ENCODE measurements around the gene CCR5.
"Not testable (repeated sequence)": the region's sequence is repeated elsewhere in the genome, so short reads cannot be mapped to it uniquely, and the experiment has no call there.

The CCR5 gene

GRCh38 chr3:46370839-46371518 lies at the start of gene CCR5:
Gene CCR5 (plus strand): TSS chr3:46370946. CDS start chr3:46372903, 1,957 bp downstream.
- no peak for DNase-seq (ENCODE audit: low spot score)

- DNase-seq (ENCODE audit: low spot score) = no peak
Measured at GRCh38 chr3:46321461-46322104, 49.2 kb upstream of the CCR5 start.

DNA sequence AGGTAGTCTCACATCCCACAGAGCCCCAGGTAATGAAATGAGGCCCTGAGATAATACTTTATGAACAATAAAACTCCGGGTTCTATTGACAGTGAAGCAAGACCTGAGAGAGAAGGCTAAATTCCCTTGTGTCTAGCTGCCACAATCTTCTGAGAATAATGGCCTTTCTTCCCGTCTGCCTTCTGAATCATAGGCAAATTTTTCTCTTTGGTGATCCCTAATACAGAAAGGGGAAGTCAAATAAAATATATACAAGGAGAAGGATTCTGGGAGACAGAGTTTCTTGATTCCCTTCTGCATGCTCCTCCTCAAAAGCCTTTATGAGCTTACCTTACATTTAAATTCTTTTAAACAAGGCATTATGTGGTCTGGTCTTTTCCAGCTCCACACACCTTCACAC lies 46.7 kb upstream of the CCR5 start:
- DNase-seq (ENCODE audit: low spot score) = no peak

DNA sequence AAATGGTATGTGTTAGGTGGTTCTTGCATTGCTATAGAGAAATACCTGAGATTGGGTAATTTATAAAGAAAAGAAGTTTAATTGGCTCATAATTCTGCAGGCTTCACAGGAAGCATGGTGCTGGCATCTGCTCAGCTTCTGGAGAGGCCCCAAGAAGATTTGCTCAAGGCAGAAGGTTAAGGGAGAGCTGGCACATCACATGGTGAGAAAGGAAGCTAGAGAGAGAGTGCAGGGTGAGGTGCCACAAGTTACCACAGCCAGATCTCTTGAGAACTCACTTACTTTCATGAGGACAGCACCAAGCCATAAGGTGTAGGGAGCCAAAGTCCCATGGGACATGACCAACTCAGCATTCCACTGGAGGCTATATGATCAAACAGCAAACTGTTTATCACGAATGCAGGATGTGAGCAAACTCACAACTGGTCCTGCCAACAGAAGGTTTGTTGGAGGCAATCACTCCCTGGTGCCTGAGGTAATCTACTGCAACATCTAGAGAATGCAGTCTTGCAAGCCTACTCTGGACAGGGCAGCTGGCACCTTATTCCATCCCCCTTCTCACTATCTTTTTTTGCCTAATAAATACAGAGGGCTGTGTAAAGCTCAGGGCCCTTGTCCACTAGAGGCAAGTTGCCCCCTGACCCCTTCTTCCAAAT lies 45.0 kb upstream of the CCR5 start:
- DNase-seq (ENCODE audit: low spot score) = no peak

DNA sequence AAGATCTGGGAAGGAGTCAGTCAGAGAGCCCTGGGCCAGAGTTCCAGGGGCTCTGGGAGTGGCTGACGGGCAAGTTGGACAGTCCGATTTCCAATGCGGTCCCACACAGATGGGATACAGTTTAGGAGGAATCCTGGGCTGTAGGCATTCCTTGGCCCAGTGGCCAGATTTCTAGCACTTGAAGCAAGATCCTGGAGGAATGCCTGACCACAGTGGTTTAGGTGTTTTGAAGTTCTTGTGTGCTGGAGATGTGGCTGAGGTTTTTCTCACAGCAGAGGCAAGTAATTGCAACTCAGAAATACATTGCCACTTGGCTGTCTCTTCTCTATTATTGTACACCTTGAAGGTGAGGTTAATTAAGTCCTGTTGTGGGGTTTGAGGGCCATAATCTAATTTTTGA lies 40.1 kb upstream of the CCR5 start:
- DNase-seq (ENCODE audit: low spot score) = not testable (repeated sequence)

- DNase-seq (ENCODE audit: low spot score) = no peak
Measured at GRCh38 chr3:46334741-46335478, 35.8 kb upstream of the CCR5 start.

GRCh38 chr3:46335541-46335940 lies 35.2 kb upstream of the CCR5 start:
- no peak for DNase-seq (ENCODE audit: low spot score)

DNA sequence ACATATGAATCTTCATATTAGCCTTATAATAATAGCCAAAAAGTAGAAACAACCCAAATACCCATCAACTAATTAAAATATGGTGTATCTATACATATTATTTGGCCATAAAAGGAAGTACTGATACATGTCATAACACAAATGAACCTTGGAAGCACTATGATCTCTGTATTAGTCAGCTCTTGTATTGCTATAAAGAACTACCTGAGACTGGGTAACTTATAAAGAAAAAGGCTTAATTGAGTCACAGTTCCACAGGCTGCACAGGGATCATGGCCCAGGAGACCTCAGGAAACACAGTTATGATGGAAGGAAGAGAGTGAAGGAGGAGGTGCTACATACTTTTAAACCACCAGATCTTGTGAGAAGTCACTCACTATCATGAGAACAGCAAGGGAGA lies 32.8 kb upstream of the CCR5 start:
- DNase-seq (ENCODE audit: low spot score) = no peak

- no peak for DNase-seq (ENCODE audit: low spot score)
Measured at GRCh38 chr3:46338840-46339239, 31.9 kb upstream of the CCR5 start.

- DNase-seq (ENCODE audit: low spot score) = no peak
Measured at GRCh38 chr3:46344476-46344875, 26.3 kb upstream of the CCR5 start.

GRCh38 chr3:46348823-46349482 lies 21.8 kb upstream of the CCR5 start:
- DNase-seq (ENCODE audit: low spot score) = no peak

- no peak for DNase-seq (ENCODE audit: low spot score)
Measured at GRCh38 chr3:46349484-46350261, 21.1 kb upstream of the CCR5 start.

GRCh38 chr3:46350262-46350565 lies 20.5 kb upstream of the CCR5 start:
- no peak for DNase-seq (ENCODE audit: low spot score)

GRCh38 chr3:46351646-46352045 lies 19.1 kb upstream of the CCR5 start:
- no peak for DNase-seq (ENCODE audit: low spot score)

DNA sequence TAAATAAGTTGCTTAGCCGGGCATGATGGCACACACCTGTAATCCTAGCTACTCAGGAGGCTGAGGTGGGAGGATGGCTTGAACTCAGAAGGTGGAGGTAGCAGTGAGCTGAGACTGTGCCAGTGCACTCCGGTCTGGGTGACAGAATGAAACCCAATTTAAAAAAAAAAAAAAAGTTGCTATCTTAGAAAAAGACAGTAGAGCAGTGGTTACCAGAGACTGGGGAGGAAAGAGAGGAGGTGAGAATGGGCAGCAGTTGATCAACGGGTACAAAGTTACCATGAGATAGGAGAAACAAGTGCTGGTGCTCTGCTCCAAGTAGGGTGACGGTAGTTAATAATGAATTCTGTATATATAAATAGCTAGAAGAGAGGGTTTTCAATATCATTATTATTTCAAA lies 17.7 kb upstream of the CCR5 start:
- DNase-seq (ENCODE audit: low spot score) = no peak

GRCh38 chr3:46353647-46354410 lies 16.9 kb upstream of the CCR5 start, which contains the start of gene CCR2:
Gene CCR2 (plus strand): TSS chr3:46354111. CDS start chr3:46357528, 3,417 bp downstream.
- no peak for DNase-seq (ENCODE audit: low spot score)

DNA sequence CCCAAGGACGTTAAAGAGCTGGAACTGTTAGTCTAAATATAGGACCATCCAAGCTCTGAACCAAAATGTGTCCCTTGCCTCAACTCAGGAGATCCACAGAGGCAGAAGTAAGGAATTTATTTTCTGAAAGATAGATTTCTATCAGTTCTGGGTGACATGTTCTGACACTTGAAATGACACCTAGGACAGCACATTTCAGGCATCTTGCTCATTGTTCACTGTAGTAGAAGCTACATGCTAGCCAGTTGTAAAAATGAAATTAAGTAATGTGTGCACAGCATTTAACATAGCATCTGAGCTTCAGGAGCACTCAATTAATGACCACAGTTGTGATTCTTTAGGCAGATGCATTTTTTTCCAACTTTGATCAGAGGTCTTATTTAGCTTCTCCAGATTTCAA lies 16.3 kb upstream of the CCR5 start:
- DNase-seq (ENCODE audit: low spot score) = no peak

- DNase-seq (ENCODE audit: low spot score) = no peak
Measured at GRCh38 chr3:46354984-46355383, 15.8 kb upstream of the CCR5 start.

GRCh38 chr3:46356276-46356675 lies 14.5 kb upstream of the CCR5 start:
- DNase-seq (ENCODE audit: low spot score) = no peak

DNA sequence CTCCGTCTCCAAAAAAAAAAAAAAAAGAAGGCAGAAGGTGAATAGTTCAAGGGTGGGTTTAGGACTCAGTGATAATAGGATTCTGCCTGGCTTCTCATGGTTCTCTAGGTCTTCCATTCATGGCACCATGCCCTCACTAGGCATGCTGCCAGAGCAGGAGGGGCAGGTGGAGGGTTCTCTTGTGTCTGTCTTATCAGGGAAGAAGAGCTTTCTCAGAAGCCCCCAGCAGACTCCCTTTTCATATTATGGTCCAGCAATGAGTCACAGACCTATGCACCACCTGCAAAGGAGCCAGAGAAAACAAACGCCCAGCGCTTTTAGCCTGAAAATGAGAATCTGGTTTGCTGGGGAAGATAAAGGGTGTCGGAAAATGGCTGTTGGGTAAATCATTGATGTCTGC lies 13.8 kb upstream of the CCR5 start:
- DNase-seq (ENCODE audit: low spot score) = no peak

- no peak for DNase-seq (ENCODE audit: low spot score)
Measured at GRCh38 chr3:46358466-46358865, 12.3 kb upstream of the CCR5 start.

All from HuH-7.5 (cell line).